Panc1 (cell line): Measurements from ENCODE around the gene KIAA0586.
"Not testable (repeated sequence)": the region's sequence is repeated elsewhere in the genome, so short reads cannot be mapped to it uniquely, and the experiment has no call there.

Experiments
- POLR2AphosphoS5 ChIP-seq: IDR thresholded peaks from 2 replicates; pipeline ENCODE4 v1.6.1; 2012; ENCODE audit warnings: mild to moderate bottlenecking, low read depth, low read length, moderate library complexity
- SIN3A ChIP-seq: IDR thresholded peaks from 2 replicates; pipeline ENCODE4 v1.6.1; 2012; ENCODE audit warnings: low read depth, mild to moderate bottlenecking, low read length, moderate library complexity, borderline replicate concordance; ENCODE audit not compliant: insufficient read depth
- TF ChIP-seq, protein P1 (sequence below), 2 experiments: IDR thresholded peaks; 2 replicates each; pipeline ENCODE4 v1.6.1; 2011 to 2012; ENCODE audit warnings: low read depth in 2 of 2, control low read depth in 1 of 2, low read length in 1 of 2, mild to moderate bottlenecking in 1 of 2, moderate library complexity in 1 of 2; ENCODE audit not compliant: insufficient read depth in 1 of 2
- TF ChIP-seq, protein P2 (sequence below): fragments of 450-650 bp; IDR thresholded peaks from 2 replicates; pipeline ENCODE4 v1.5.1; 2017; ENCODE audit warnings: mild to moderate bottlenecking

DNA sequence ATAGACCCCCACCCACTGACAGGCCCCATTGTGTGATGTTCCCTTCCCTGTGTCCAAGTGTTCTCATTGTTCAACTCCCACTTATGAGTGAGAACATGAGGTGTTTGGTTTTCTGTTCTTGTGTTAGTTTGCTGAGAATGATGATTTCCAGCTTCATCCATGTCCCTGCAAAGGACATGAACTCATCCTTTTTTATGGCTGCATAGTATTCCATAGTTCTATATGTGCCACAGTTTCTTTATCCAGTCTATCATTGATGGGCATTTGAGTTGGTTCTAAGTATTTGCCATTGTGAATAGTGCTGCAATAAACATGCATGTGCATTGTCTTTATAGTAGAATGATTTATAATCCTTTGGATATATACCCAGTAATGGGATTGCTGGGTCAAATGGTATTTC is 152.5 kb downstream of the KIAA0586 start:
- TF ChIP-seq, protein P1, sequence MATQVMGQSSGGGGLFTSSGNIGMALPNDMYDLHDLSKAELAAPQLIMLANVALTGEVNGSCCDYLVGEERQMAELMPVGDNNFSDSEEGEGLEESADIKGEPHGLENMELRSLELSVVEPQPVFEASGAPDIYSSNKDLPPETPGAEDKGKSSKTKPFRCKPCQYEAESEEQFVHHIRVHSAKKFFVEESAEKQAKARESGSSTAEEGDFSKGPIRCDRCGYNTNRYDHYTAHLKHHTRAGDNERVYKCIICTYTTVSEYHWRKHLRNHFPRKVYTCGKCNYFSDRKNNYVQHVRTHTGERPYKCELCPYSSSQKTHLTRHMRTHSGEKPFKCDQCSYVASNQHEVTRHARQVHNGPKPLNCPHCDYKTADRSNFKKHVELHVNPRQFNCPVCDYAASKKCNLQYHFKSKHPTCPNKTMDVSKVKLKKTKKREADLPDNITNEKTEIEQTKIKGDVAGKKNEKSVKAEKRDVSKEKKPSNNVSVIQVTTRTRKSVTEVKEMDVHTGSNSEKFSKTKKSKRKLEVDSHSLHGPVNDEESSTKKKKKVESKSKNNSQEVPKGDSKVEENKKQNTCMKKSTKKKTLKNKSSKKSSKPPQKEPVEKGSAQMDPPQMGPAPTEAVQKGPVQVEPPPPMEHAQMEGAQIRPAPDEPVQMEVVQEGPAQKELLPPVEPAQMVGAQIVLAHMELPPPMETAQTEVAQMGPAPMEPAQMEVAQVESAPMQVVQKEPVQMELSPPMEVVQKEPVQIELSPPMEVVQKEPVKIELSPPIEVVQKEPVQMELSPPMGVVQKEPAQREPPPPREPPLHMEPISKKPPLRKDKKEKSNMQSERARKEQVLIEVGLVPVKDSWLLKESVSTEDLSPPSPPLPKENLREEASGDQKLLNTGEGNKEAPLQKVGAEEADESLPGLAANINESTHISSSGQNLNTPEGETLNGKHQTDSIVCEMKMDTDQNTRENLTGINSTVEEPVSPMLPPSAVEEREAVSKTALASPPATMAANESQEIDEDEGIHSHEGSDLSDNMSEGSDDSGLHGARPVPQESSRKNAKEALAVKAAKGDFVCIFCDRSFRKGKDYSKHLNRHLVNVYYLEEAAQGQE (IDR thresholded peaks at IDR 0.05; ENCODE audit: insufficient read depth in 1 of 2, low read depth in 2 of 2, low read length in 1 of 2), result not testable (repeated sequence)
- TF ChIP-seq, protein P2, sequence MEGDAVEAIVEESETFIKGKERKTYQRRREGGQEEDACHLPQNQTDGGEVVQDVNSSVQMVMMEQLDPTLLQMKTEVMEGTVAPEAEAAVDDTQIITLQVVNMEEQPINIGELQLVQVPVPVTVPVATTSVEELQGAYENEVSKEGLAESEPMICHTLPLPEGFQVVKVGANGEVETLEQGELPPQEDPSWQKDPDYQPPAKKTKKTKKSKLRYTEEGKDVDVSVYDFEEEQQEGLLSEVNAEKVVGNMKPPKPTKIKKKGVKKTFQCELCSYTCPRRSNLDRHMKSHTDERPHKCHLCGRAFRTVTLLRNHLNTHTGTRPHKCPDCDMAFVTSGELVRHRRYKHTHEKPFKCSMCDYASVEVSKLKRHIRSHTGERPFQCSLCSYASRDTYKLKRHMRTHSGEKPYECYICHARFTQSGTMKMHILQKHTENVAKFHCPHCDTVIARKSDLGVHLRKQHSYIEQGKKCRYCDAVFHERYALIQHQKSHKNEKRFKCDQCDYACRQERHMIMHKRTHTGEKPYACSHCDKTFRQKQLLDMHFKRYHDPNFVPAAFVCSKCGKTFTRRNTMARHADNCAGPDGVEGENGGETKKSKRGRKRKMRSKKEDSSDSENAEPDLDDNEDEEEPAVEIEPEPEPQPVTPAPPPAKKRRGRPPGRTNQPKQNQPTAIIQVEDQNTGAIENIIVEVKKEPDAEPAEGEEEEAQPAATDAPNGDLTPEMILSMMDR, result not testable (repeated sequence)
- TF ChIP-seq SIN3A, POLR2AphosphoS5: not testable (repeated sequence)
